H9 (cell line): ENCODE data around the gene MPHOSPH6. TPM values are rescaled to one million over a fixed set of nuclear protein-coding genes. Genes with fewer than 3 reads are reported as not detected.

Experiments used
- DNase-seq: peaks from one replicate; pipeline ENCODE4 v3.0.0-alpha.2; 2017
- H2AFZ ChIP-seq: one replicate; pipeline ENCODE4 v1.6.1; 2013; ENCODE audit warnings: mild to moderate bottlenecking, low read length, control low read depth, moderate library complexity
- H2AK5ac ChIP-seq: 2 replicates; pipeline ENCODE4 v1.6.1; 2013; ENCODE audit warnings: low read length, control low read depth, mixed read lengths; ENCODE audit not compliant: insufficient read length
- H2BK120ac ChIP-seq: one replicate; pipeline ENCODE4 v1.6.1; 2013; ENCODE audit warnings: low read depth, mild to moderate bottlenecking, low read length, control low read depth, inconsistent platforms; ENCODE audit not compliant: poor library complexity, severe bottlenecking
- H2BK12ac ChIP-seq: 2 replicates; pipeline ENCODE4 v1.6.1; 2013; ENCODE audit warnings: low read length, control low read depth, mixed read lengths, low read depth; ENCODE audit not compliant: insufficient read length
- H2BK15ac ChIP-seq: 2 replicates; pipeline ENCODE4 v1.6.1; 2013; ENCODE audit warnings: low read depth, low read length, control low read depth
- H2BK20ac ChIP-seq: one replicate; pipeline ENCODE4 v1.6.1; 2013; ENCODE audit warnings: low read depth, mild to moderate bottlenecking, low read length, control low read depth, inconsistent platforms; ENCODE audit not compliant: poor library complexity, severe bottlenecking
- H2BK5ac ChIP-seq: 2 replicates; pipeline ENCODE4 v1.6.1; 2013; ENCODE audit warnings: low read length, control low read depth, mixed read lengths; ENCODE audit not compliant: insufficient read length
- H3K14ac ChIP-seq: 2 replicates; pipeline ENCODE4 v1.6.1; 2013; ENCODE audit warnings: low read length, control low read depth; ENCODE audit not compliant: insufficient read depth
- H3K18ac ChIP-seq: 2 replicates; pipeline ENCODE4 v1.6.1; 2013; ENCODE audit warnings: low read depth, mild to moderate bottlenecking, mixed read lengths, low read length, control low read depth; ENCODE audit not compliant: insufficient read length
- H3K23ac ChIP-seq: 2 replicates; pipeline ENCODE4 v1.6.1; 2013; ENCODE audit warnings: low read length, control low read depth, mixed read lengths, low read depth; ENCODE audit not compliant: insufficient read length
- H3K23me2 ChIP-seq: 2 replicates; pipeline ENCODE4 v1.6.1; 2013; ENCODE audit warnings: low read depth, mild to moderate bottlenecking, mixed read lengths, low read length, control low read depth; ENCODE audit not compliant: insufficient read length, poor library complexity, severe bottlenecking
- H3K27ac ChIP-seq: 2 replicates; pipeline ENCODE4 v1.5.1; 2013; ENCODE audit warnings: low read length, control low read depth, mixed read lengths, low read depth; ENCODE audit not compliant: insufficient read length
- H3K27me3 ChIP-seq: 2 replicates; pipeline ENCODE4 v1.6.1; 2013; ENCODE audit warnings: low read length, control low read depth, inconsistent platforms; ENCODE audit not compliant: insufficient read depth
- H3K4ac ChIP-seq: 2 replicates; pipeline ENCODE4 v1.6.1; 2013; ENCODE audit warnings: low read depth, mild to moderate bottlenecking, control low read depth, inconsistent platforms, low read length, moderate library complexity
- H3K4me1 ChIP-seq: 2 replicates; pipeline ENCODE4 v1.6.1; 2013; ENCODE audit warnings: low read length, control low read depth, inconsistent platforms; ENCODE audit not compliant: insufficient read depth
- H3K4me2 ChIP-seq: 2 replicates; pipeline ENCODE4 v1.6.1; 2013; ENCODE audit warnings: low read length, control low read depth, mixed read lengths; ENCODE audit not compliant: insufficient read length, insufficient read depth
- H3K56ac ChIP-seq: 2 replicates; pipeline ENCODE4 v1.6.1; 2013; ENCODE audit warnings: low read depth, mild to moderate bottlenecking, mixed read lengths, low read length, control low read depth; ENCODE audit not compliant: insufficient read length
- H3K79me1 ChIP-seq: 2 replicates; pipeline ENCODE4 v1.6.1; 2013; ENCODE audit warnings: low read depth, mild to moderate bottlenecking, moderate library complexity, low read length, control low read depth, inconsistent platforms; ENCODE audit not compliant: insufficient read depth, poor library complexity, severe bottlenecking
- H3K79me2 ChIP-seq: 2 replicates; pipeline ENCODE4 v1.6.1; 2013; ENCODE audit warnings: low read length, control low read depth, inconsistent platforms; ENCODE audit not compliant: insufficient read depth
- H3K9ac ChIP-seq: 2 replicates; pipeline ENCODE4 v1.6.1; 2013; ENCODE audit warnings: low read length, control low read depth, mixed read lengths; ENCODE audit not compliant: insufficient read length; ENCODE audit errors: extremely low read depth
- H3K9me3 ChIP-seq: one replicate; pipeline ENCODE4 v1.6.1; 2013; ENCODE audit warnings: low read depth, low read length, inconsistent platforms; ENCODE audit not compliant: control insufficient read depth
- H3T11ph ChIP-seq: one replicate; pipeline ENCODE4 v1.6.1; 2013; ENCODE audit warnings: mild to moderate bottlenecking, low read length, control low read depth, inconsistent platforms
- H4K20me1 ChIP-seq: one replicate; pipeline ENCODE4 v1.6.1; 2013; ENCODE audit not compliant: control insufficient read depth, insufficient read length, insufficient read depth
- H4K5ac ChIP-seq: 2 replicates; pipeline ENCODE4 v1.6.1; 2013; ENCODE audit warnings: low read depth, mild to moderate bottlenecking, mixed read lengths, low read length, control low read depth; ENCODE audit not compliant: insufficient read length
- H4K8ac ChIP-seq: replicated peaks from 2 replicates; pipeline ENCODE4 v1.6.1; 2013; ENCODE audit warnings: low read length, control low read depth, mixed read lengths, low read depth; ENCODE audit not compliant: insufficient read length
- H4K91ac ChIP-seq: 2 replicates; pipeline ENCODE4 v1.6.1; 2013; ENCODE audit warnings: low read depth, mild to moderate bottlenecking, moderate library complexity, mixed read lengths, low read length, control low read depth; ENCODE audit not compliant: insufficient read length
- H3K27ac Mint-ChIP-seq, 3 experiments: 2 replicates in 2 of 3; 3 replicates in 1 of 3; pipeline ENCODE4 v1.8.0; 2020 to 2021; ENCODE audit warnings: mixed read lengths in 3 of 3, mild to moderate bottlenecking in 1 of 3, moderate library complexity in 1 of 3
- H3K27me3 Mint-ChIP-seq: 2 replicates; pipeline ENCODE4 v1.8.0; 2021; ENCODE audit warnings: low read depth, mild to moderate bottlenecking, moderate library complexity, mixed read lengths
- H3K36me3 Mint-ChIP-seq, 3 experiments: 2 replicates in 2 of 3; 3 replicates in 1 of 3; pipeline ENCODE4 v1.8.0; 2020 to 2021; ENCODE audit warnings: low read depth in 3 of 3, mixed read lengths in 3 of 3; ENCODE audit not compliant: insufficient read depth in 1 of 3
- H3K4me1 Mint-ChIP-seq, 2 experiments: 2 replicates each; pipeline ENCODE4 v1.8.0; 2020; ENCODE audit warnings: mixed read lengths in 2 of 2
- H3K4me3 Mint-ChIP-seq, 2 experiments: 2 replicates in 1 of 2; 3 replicates in 1 of 2; pipeline ENCODE4 v1.8.0; 2020 to 2021; ENCODE audit warnings: mild to moderate bottlenecking in 2 of 2, mixed read lengths in 2 of 2, moderate library complexity in 1 of 2
- H3K9me3 Mint-ChIP-seq, 2 experiments: 2 replicates in 1 of 2; 3 replicates in 1 of 2; pipeline ENCODE4 v1.8.0; 2020; ENCODE audit warnings: mild to moderate bottlenecking in 2 of 2, mixed read lengths in 2 of 2, moderate library complexity in 1 of 2
- WGBS: extraction: QIAGEN DNeasy Blood & Tissue Kit; methylation state at CpG from one replicate; pipeline ENCODE4 v1.1.7; 2013; ENCODE audit warnings: missing lambda C conversion rate, low lambda C conversion rate, mixed read lengths; ENCODE audit not compliant: insufficient read length; ENCODE audit errors: extremely low coverage; 5-methylcytosine and 5-hydroxymethylcytosine counted together
- total RNA-seq: library from RNA; stranded (reverse); gene quantifications from 2 replicates; pipeline ENCODE4 v1.2.1, GENCODE V29; 2021
- TF ChIP-seq, protein P1 (sequence below): fragments of 200-600 bp; sonication (generic); conservative IDR thresholded peaks from 3 replicates; pipeline ENCODE4 v1.8.0; 2021; ENCODE audit warnings: antibody characterized with exemption, mild to moderate bottlenecking

The MPHOSPH6 gene
- total RNA-seq, 1 experiment from 2014 or later: 38.3 TPM

DNA sequence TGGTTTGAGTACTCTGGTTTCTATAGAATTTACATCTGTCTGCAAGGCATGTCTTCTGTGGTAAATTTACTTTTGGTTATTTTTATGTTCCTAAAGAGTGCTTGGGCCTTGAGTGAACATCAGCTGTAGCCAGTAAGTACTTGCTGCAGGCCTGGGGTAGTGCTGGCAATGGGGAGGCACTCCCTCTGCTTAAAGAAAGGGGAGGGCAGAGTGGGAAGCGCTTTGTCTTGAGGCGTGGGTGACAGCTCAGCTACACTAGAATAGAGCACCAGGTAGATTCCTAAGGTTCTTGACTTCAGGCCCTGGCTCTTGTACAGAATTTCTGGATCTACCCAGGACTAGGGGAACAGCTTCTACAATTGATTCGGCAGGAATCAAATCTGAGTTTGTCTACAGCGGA, 50.6 kb downstream of the MPHOSPH6 start:
- Histone ChIP-seq H3K23ac (no peak overlapping the region), H3K23me2 (no peaks in the 10 kb centered on the region), H4K5ac (no peak overlapping the region), H2BK15ac (no peak overlapping the region), H3T11ph (no peak overlapping the region), H2BK5ac (no peak overlapping the region), H3K4me2 (no peak overlapping the region), H2BK12ac (no peak overlapping the region), H3K27me3 (no peaks in the 10 kb centered on the region; the same call in 1 of the 2 replicates), H4K91ac (no peak overlapping the region), H3K4ac (no peak overlapping the region), H2BK120ac (no peak overlapping the region), H3K27ac (no peak overlapping the region), H3K56ac (no peak overlapping the region), H2AK5ac (no peak overlapping the region), H4K20me1 (no peaks in the 10 kb centered on the region), H3K9me3 (no peaks in the 10 kb centered on the region), H2BK20ac (no peak overlapping the region), H4K8ac (no peak overlapping the region), H3K9ac (no peak overlapping the region), H3K4me1 (no peaks in the 10 kb centered on the region; the same call in 1 of the 2 replicates), H3K18ac (no peak overlapping the region), H2AFZ (no peak overlapping the region), H3K79me2 (no peaks in the 10 kb centered on the region), H3K14ac (no peak overlapping the region), H3K79me1 (no peaks in the 10 kb centered on the region)
- H3K27me3 Mint-ChIP-seq: no peaks in the 10 kb centered on the region
- no peaks in the 10 kb centered on the region for H3K36me3 Mint-ChIP-seq
- H3K9me3 Mint-ChIP-seq: no peaks in the 10 kb centered on the region
- no peak overlapping the region for H3K27ac Mint-ChIP-seq
- no CpG with 5 or more reads among the region's 4 CpGs for WGBS
- no peak overlapping the region for H3K4me3 Mint-ChIP-seq
- DNase-seq: no peak
- H3K4me1 Mint-ChIP-seq: peaks cover 0 to 2% of the 10 kb centered on the region in 2 experiments; a peak in 1 of 4 replicates
- TF ChIP-seq, protein P1, sequence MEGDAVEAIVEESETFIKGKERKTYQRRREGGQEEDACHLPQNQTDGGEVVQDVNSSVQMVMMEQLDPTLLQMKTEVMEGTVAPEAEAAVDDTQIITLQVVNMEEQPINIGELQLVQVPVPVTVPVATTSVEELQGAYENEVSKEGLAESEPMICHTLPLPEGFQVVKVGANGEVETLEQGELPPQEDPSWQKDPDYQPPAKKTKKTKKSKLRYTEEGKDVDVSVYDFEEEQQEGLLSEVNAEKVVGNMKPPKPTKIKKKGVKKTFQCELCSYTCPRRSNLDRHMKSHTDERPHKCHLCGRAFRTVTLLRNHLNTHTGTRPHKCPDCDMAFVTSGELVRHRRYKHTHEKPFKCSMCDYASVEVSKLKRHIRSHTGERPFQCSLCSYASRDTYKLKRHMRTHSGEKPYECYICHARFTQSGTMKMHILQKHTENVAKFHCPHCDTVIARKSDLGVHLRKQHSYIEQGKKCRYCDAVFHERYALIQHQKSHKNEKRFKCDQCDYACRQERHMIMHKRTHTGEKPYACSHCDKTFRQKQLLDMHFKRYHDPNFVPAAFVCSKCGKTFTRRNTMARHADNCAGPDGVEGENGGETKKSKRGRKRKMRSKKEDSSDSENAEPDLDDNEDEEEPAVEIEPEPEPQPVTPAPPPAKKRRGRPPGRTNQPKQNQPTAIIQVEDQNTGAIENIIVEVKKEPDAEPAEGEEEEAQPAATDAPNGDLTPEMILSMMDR: no peak
